HEK293T (cell line): ENCODE data around the gene ASB18.

Experiments used
- CTCF ChIA-PET: fragments of 350-600 bp; formaldehyde crosslinking; extraction: SDS; loops from one replicate; lab custom pipeline; 2021; ENCODE audit warnings: antibody characterized with exemption, inconsistent platforms; lab: Yijun Ruan, JAX
- POLR2A ChIA-PET: fragments of 350-600 bp; formaldehyde crosslinking; extraction: SDS; loops from one replicate; lab custom pipeline; 2020; ENCODE audit warnings: antibody characterized with exemption, inconsistent platforms; lab: Yijun Ruan, JAX
- DNase-seq: peaks from one replicate; pipeline ENCODE4 v3.0.0; 2012; ENCODE audit warnings: mixed read lengths; ENCODE audit errors: extremely low spot score
- ARNT ChIP-seq: fragments of 450-650 bp; IDR thresholded peaks from 2 replicates; pipeline ENCODE4 v1.6.1; 2017; ENCODE audit warnings: mild to moderate bottlenecking
- BHLHE40 ChIP-seq: fragments of 450-650 bp; IDR thresholded peaks from 2 replicates; pipeline ENCODE4 v1.6.1; 2016; ENCODE audit warnings: mild to moderate bottlenecking, moderate library complexity, borderline replicate concordance
- CTBP1 ChIP-seq: fragments of 450-650 bp; IDR thresholded peaks from 2 replicates; pipeline ENCODE4 v1.6.1; 2016; ENCODE audit warnings: borderline replicate concordance
- ELF4 ChIP-seq: fragments of 450-650 bp; IDR thresholded peaks from 2 replicates; pipeline ENCODE4 v1.6.1; 2017; ENCODE audit warnings: antibody characterized with exemption
- FOXA1 ChIP-seq: fragments of 450-650 bp; IDR thresholded peaks from 2 replicates; pipeline ENCODE4 v1.6.1; 2016; ENCODE audit warnings: mild to moderate bottlenecking
- FOXK2 ChIP-seq: fragments of 450-650 bp; IDR thresholded peaks from 2 replicates; pipeline ENCODE4 v1.6.1; 2016; ENCODE audit warnings: mild to moderate bottlenecking
- FOXM1 ChIP-seq: fragments of 450-650 bp; IDR thresholded peaks from 2 replicates; pipeline ENCODE4 v1.6.1; 2017; ENCODE audit warnings: mild to moderate bottlenecking, borderline replicate concordance
- HDGF ChIP-seq: fragments of 450-650 bp; IDR thresholded peaks from 2 replicates; pipeline ENCODE4 v1.6.1; 2017; ENCODE audit warnings: antibody characterized with exemption, borderline replicate concordance
- L3MBTL2 ChIP-seq: fragments of 450-650 bp; conservative IDR thresholded peaks from 2 replicates; pipeline ENCODE4 v1.6.1; 2016; ENCODE audit warnings: mild to moderate bottlenecking
- LEF1 ChIP-seq: fragments of 450-650 bp; IDR thresholded peaks from 2 replicates; pipeline ENCODE4 v1.6.1; 2017; ENCODE audit warnings: mild to moderate bottlenecking, borderline replicate concordance
- NFRKB ChIP-seq: fragments of 450-650 bp; IDR thresholded peaks from 2 replicates; pipeline ENCODE4 v1.6.1; 2016; ENCODE audit warnings: mild to moderate bottlenecking, moderate library complexity
- PKNOX1 ChIP-seq: fragments of 450-650 bp; IDR thresholded peaks from 2 replicates; pipeline ENCODE4 v1.6.1; 2016
- SP1 ChIP-seq: fragments of 450-650 bp; IDR thresholded peaks from 2 replicates; pipeline ENCODE4 v1.6.1; 2017
- SUZ12 ChIP-seq: fragments of 450-650 bp; IDR thresholded peaks from 2 replicates; pipeline ENCODE4 v1.6.1; 2016; ENCODE audit warnings: mild to moderate bottlenecking
- TARDBP ChIP-seq: fragments of 450-650 bp; IDR thresholded peaks from 2 replicates; pipeline ENCODE4 v1.6.1; 2016
- ZNF384 ChIP-seq: fragments of 450-650 bp; IDR thresholded peaks from 2 replicates; pipeline ENCODE4 v1.6.1; 2016

The ASB18 gene

GRCh38 chr2:236298924-236299475 is 34.8 kb upstream of the ASB18 start:
- TF ChIP-seq SUZ12, result no peak
- no peak for TF ChIP-seq LEF1
- TF ChIP-seq BHLHE40, result no peak
- TF ChIP-seq FOXM1, result no peak
- TF ChIP-seq TARDBP, result no peak
- no peak for TF ChIP-seq NFRKB
- no peak for TF ChIP-seq HDGF
- no peak for TF ChIP-seq PKNOX1
- no peak for TF ChIP-seq FOXK2
- no peak for TF ChIP-seq ELF4
- TF ChIP-seq L3MBTL2, result no peak
- TF ChIP-seq CTBP1, result no peak
- CTCF ChIA-PET, result no interaction called here
- no peak for DNase-seq
- POLR2A ChIA-PET, result no interaction called here

GRCh38 chr2:236295481-236295880 is 31.3 kb upstream of the ASB18 start:
- TF ChIP-seq CTBP1 (no peak), NFRKB (no peak), FOXM1 (no peak), FOXA1 (no peak), ELF4 (no peak), ZNF384 (no peak), HDGF (no peak), ARNT (no peak)
- ChIA-PET POLR2A (no interaction called here), CTCF (no interaction called here)
- no peak for DNase-seq

- no peak for DNase-seq
- ChIA-PET POLR2A (no interaction called here), CTCF (interaction anchor here (0.6 kb wide), 1 partner anchor 114 kb away, joined by 5 read pairs; no protein-coding TSS in a partner anchor)
- no peak for TF ChIP-seq TARDBP
- TF ChIP-seq LEF1, result no peak
- no peak for TF ChIP-seq BHLHE40
- no peak for TF ChIP-seq PKNOX1
These were observed 30.4 kb upstream of the ASB18 start for GRCh38 chr2:236294647-236295046.

- DNase-seq, result no peak
- CTCF ChIA-PET, result no interaction called here
- TF ChIP-seq PKNOX1 (no peak), ZNF384 (no peak), SP1 (no peak), CTBP1 (no peak), BHLHE40 (no peak), FOXA1 (no peak), TARDBP (no peak), ELF4 (no peak), HDGF (no peak), NFRKB (no peak), LEF1 (no peak), FOXK2 (no peak), ARNT (no peak), SUZ12 (no peak), L3MBTL2 (no peak), FOXM1 (no peak)
- POLR2A ChIA-PET, result no interaction called here
These were observed 29.1 kb upstream of the ASB18 start for GRCh38 chr2:236293241-236293810.

GRCh38 chr2:236291911-236292310 is 27.7 kb upstream of the ASB18 start:
- ChIA-PET POLR2A (no interaction called here), CTCF (no interaction called here)
- DNase-seq, result no peak
- TF ChIP-seq CTBP1, result no peak
- no peak for TF ChIP-seq TARDBP
- TF ChIP-seq SUZ12, result no peak
- TF ChIP-seq FOXA1, result no peak
- TF ChIP-seq HDGF, result no peak
- no peak for TF ChIP-seq ARNT
- TF ChIP-seq FOXK2, result no peak
- no peak for TF ChIP-seq L3MBTL2
- TF ChIP-seq NFRKB, result no peak

- TF ChIP-seq ELF4, result no peak
- no peak for TF ChIP-seq FOXM1
- TF ChIP-seq CTBP1, result no peak
- TF ChIP-seq TARDBP, result no peak
- DNase-seq, result no peak
- ChIA-PET POLR2A (no interaction called here), CTCF (no interaction called here)
These were observed 27.3 kb upstream of the ASB18 start for GRCh38 chr2:236291476-236291875.
